ENCODE data around the gene HIGD1B. TPM values are rescaled to one million over a fixed set of nuclear protein-coding genes. Genes with fewer than 3 reads are reported as not detected.

Gene HIGD1B
- total and polyA plus RNA-seq, 9 of the 15 experiments (the other 6 are each of a cell fraction or from before 2014, with no cell fraction given), result not detected

DNA sequence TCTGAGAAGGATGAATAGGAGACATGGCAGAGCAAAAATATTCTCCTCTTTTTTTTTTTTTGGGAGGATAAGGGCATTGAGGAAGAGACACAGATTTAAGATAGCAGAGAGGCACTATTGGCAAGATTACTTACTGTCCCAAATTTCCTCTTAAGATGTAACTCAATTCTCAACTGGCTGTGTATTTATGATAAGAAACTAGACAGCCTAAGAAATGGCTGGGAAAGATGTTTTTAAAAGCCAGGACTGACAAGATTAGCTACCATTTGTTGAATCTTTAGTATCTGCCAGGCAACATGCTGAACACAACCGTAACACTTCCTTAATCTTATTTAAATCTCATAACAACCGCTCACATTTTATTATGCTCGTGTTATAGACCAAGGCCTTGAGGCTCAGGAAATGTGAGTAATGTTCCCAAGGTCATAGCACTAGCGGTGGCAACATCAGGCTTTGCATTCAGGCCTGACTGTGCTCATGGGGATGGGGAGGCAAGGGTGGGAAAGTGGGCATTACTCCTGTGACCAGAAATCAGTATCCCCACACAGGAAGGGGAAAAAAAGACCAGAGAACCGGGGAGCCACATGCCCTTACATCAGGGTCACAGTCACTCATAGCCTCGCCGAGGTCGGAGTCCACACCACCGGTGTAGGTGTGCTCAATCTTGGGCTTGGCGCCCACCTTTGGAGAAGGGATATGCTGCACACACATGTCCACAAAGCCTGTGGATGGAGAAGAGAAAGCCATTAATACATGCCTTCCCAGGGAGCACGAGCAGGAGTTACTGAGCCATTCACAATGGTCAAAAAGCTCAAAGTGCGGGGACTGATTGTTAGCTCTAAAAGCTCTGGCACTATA lies 15.6 kb downstream of the HIGD1B start (continued):
- TF ChIP-seq E2F6 (IDR thresholded peaks at IDR 0.05; ENCODE audit: borderline replicate concordance in 1 of 2, extremely low read depth in 1 of 2, insufficient read depth in 1 of 2, insufficient read length in 1 of 2, low read depth in 1 of 2, low read length in 1 of 2, poor library complexity in 1 of 2, severe bottlenecking in 1 of 2) (no peak), GABPB2 (CRISPR knock-in tag; conservative IDR thresholded peaks at IDR 0.05) (no peak)

GRCh38 chr17:44864831-44865230 lies 17.1 kb downstream of the HIGD1B start:
- no peak overlapping the region for H2AFZ ChIP-seq (ENCODE audit: low read depth, low read length)
- intact Hi-C loops (cut with micrococcal nuclease) (loop anchor here (1.0 kb wide), 1 partner anchor 90 kb away; no protein-coding TSS in a partner anchor), in situ Hi-C loops (cut with MboI) (loop anchor here (5.0 kb wide), 1 partner anchor 83 kb away; no protein-coding TSS in a partner anchor)
- H3K9ac ChIP-seq (ENCODE audit: insufficient read depth in 1 of 2, low read depth in 2 of 2, low read length in 2 of 2), result no peak overlapping the region
- ChIA-PET POLR2A (interaction anchor here (0.7 kb wide), 1 partner anchor 21 kb away, joined by 3 read pairs; no protein-coding TSS in a partner anchor), CTCF (ENCODE audit: low intra/inter-chr PET ratio) (interaction anchor here (1.0 to 5.4 kb wide), 6 partner anchors 16 to 655 kb away, joined by 3 to 38 read pairs (median 6); no protein-coding TSS in a partner anchor)
- H3K4me3 ChIP-seq, result no peak overlapping the region
- WGBS (ENCODE audit: insufficient coverage, low coverage, missing lambda C conversion rate), result 72% methylated on average over 10 of the region's 10 CpGs
- H3K4me1 ChIP-seq (replicated peaks in 1 of 2; ENCODE audit: control insufficient read depth in 2 of 2, insufficient read depth in 2 of 2, low read length in 2 of 2), result no peaks in the 10 kb centered on the region
- peaks cover 95% of the 10 kb centered on the region for H3K36me3 ChIP-seq (ENCODE audit: control insufficient read depth, insufficient read depth, low read length)
- H4K20me1 ChIP-seq (replicated peaks; ENCODE audit: control insufficient read depth, insufficient read depth, low read length), result peaks cover 4% of the 10 kb centered on the region; the same call in 1 of the 2 replicates
- no peak for DNase-seq (ENCODE audit: extremely low read depth in 1 of 4, low spot score in 3 of 4)
- H3K27ac ChIP-seq (ENCODE audit: extremely low read depth, low read depth, low read length), result no peak overlapping the region
- no peaks in the 10 kb centered on the region for H3K27me3 ChIP-seq (ENCODE audit: control insufficient read depth in 2 of 2, insufficient read depth in 2 of 2, low read length in 2 of 2)
- FAIRE-seq, result no peak
- no TSS peak for BruUV-seq (replicated peaks)
- H3K79me2 ChIP-seq (ENCODE audit: control insufficient read depth, insufficient read depth, low read length), result no peaks in the 10 kb centered on the region
- H3K9me1 ChIP-seq (ENCODE audit: control insufficient read depth, insufficient read depth, low read length), result no peaks in the 10 kb centered on the region
- H3K4me2 ChIP-seq (ENCODE audit: insufficient read depth, low read length), result no peak overlapping the region
- TF ChIP-seq ARHGAP35 (IDR thresholded peaks at IDR 0.05; ENCODE audit: partially characterized antibody), result no peak
- TF ChIP-seq, protein P1, sequence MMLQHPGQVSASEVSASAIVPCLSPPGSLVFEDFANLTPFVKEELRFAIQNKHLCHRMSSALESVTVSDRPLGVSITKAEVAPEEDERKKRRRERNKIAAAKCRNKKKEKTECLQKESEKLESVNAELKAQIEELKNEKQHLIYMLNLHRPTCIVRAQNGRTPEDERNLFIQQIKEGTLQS (IDR thresholded peaks at IDR 0.05), result no peak
- TF ChIP-seq, protein P1 (CRISPR knock-in tag; conservative IDR thresholded peaks at IDR 0.05), result no peak
- no peak for TF ChIP-seq RBM22 (IDR thresholded peaks at IDR 0.05; ENCODE audit: low read depth, low read length, poor library complexity, severe bottlenecking)
- no peak for TF ChIP-seq CBX8 (IDR thresholded peaks at IDR 0.05; ENCODE audit: borderline replicate concordance, extremely low read depth, low read depth, low read length, poor library complexity, severe bottlenecking)
- H3K9me3 ChIP-seq (replicated peaks; ENCODE audit: control insufficient read depth, insufficient read depth, low read depth, low read length), result no peaks in the 10 kb centered on the region
- no peak; the same call in 2 of the 3 replicates for ATAC-seq

All from K562 (cell line).